NCI-H146 treated with DMSO at 0.1 percent for 48 hours (cell line): ENCODE data around the gene EIF4E2.
"Not testable (repeated sequence)": the region's sequence is repeated elsewhere in the genome, so short reads cannot be mapped to it uniquely, and the experiment has no call there.

Experiments
- DNase-seq: peaks from one replicate; lab custom pipeline; 2025; ENCODE audit not compliant: unreplicated experiment; lab: John Stamatoyannopoulos, UW

The EIF4E2 gene

GRCh38 chr2:232563580-232563979 is 13.1 kb downstream of the EIF4E2 start:
- DNase-seq = no peak

- no peak for DNase-seq
These were observed 17.2 kb downstream of the EIF4E2 start for GRCh38 chr2:232567721-232568120.

GRCh38 chr2:232568161-232568560 is 17.7 kb downstream of the EIF4E2 start:
- no peak for DNase-seq

- no peak for DNase-seq
These were observed 19.1 kb downstream of the EIF4E2 start for GRCh38 chr2:232569541-232569940.

- not testable (repeated sequence) for DNase-seq
These were observed 20.0 kb downstream of the EIF4E2 start for GRCh38 chr2:232570481-232570880.

GRCh38 chr2:232571026-232571474 is 20.6 kb downstream of the EIF4E2 start:
- no peak for DNase-seq

GRCh38 chr2:232573042-232573441 is 22.6 kb downstream of the EIF4E2 start:
- no peak for DNase-seq

- DNase-seq = no peak
These were observed 23.4 kb downstream of the EIF4E2 start for GRCh38 chr2:232573771-232574435.

- no peak for DNase-seq
These were observed 24.4 kb downstream of the EIF4E2 start for GRCh38 chr2:232574674-232575403.

GRCh38 chr2:232575404-232575746 is 24.9 kb downstream of the EIF4E2 start:
- no peak for DNase-seq

- no peak for DNase-seq
These were observed 26.5 kb downstream of the EIF4E2 start for GRCh38 chr2:232576995-232577394.

GRCh38 chr2:232577841-232578240 is 27.4 kb downstream of the EIF4E2 start:
- DNase-seq = no peak

GRCh38 chr2:232578626-232579025 is 28.1 kb downstream of the EIF4E2 start:
- no peak for DNase-seq

GRCh38 chr2:232580648-232580981 is 30.1 kb downstream of the EIF4E2 start:
- DNase-seq = no peak

GRCh38 chr2:232581725-232582124 is 31.2 kb downstream of the EIF4E2 start:
- DNase-seq = no peak

GRCh38 chr2:232584238-232584637 is 33.7 kb downstream of the EIF4E2 start:
- no peak for DNase-seq

GRCh38 chr2:232586943-232587505 is 36.5 kb downstream of the EIF4E2 start:
- no peak for DNase-seq

GRCh38 chr2:232587512-232587911 is 37.0 kb downstream of the EIF4E2 start:
- no peak for DNase-seq

- no peak for DNase-seq
These were observed 37.5 kb downstream of the EIF4E2 start for GRCh38 chr2:232588031-232588430.

GRCh38 chr2:232588680-232589585 is 38.4 kb downstream of the EIF4E2 start:
- no peak for DNase-seq

- no peak for DNase-seq
These were observed 42.4 kb downstream of the EIF4E2 start for GRCh38 chr2:232592772-232593395.
